HG03064 (cell line): ENCODE results near the gene SLC1A2.

Experiments
- ATAC-seq: cut with Tn5 transposase; IDR thresholded peaks from one replicate; pipeline ENCODE4 v1.9.1; 2021; ENCODE audit warnings: low read depth; ENCODE audit not compliant: unreplicated experiment

Gene SLC1A2

GRCh38 chr11:35419184-35419829, at the start of gene SLC1A2:
Gene SLC1A2 (minus strand): TSS chr11:35419558. CDS start chr11:35418966, 592 bp downstream.
- no peak for ATAC-seq

- ATAC-seq = no peak
Measured at GRCh38 chr11:35466058-35466457, 46.7 kb upstream of the SLC1A2 start.

GRCh38 chr11:35464308-35464707, 45.0 kb upstream of the SLC1A2 start:
- no peak for ATAC-seq

GRCh38 chr11:35463331-35463751, 44.0 kb upstream of the SLC1A2 start:
- ATAC-seq = no peak

GRCh38 chr11:35461917-35462538, 42.7 kb upstream of the SLC1A2 start:
- ATAC-seq = no peak

GRCh38 chr11:35459489-35459888, 40.1 kb upstream of the SLC1A2 start:
- no peak for ATAC-seq

- no peak for ATAC-seq
Measured at GRCh38 chr11:35458846-35459245, 39.5 kb upstream of the SLC1A2 start.

- ATAC-seq = no peak
Measured at GRCh38 chr11:35454362-35454761, 35.0 kb upstream of the SLC1A2 start.

- ATAC-seq = no peak
Measured at GRCh38 chr11:35436581-35437250, 17.4 kb upstream of the SLC1A2 start.

GRCh38 chr11:35433588-35433987, 14.2 kb upstream of the SLC1A2 start:
- no peak for ATAC-seq

- no peak for ATAC-seq
Measured at GRCh38 chr11:35432464-35432863, 13.1 kb upstream of the SLC1A2 start.

- no peak for ATAC-seq
Measured at GRCh38 chr11:35427071-35427470, 7.7 kb upstream of the SLC1A2 start.

- no peak for ATAC-seq
Measured at GRCh38 chr11:35426351-35426750, 7.0 kb upstream of the SLC1A2 start.

- no peak for ATAC-seq
Measured at GRCh38 chr11:35425603-35426212, 6.3 kb upstream of the SLC1A2 start.

- ATAC-seq = no peak
Measured at GRCh38 chr11:35424157-35424940, 5.0 kb upstream of the SLC1A2 start.

GRCh38 chr11:35420371-35420770, 1.0 kb upstream of the SLC1A2 start:
- ATAC-seq = no peak

GRCh38 chr11:35419830-35420333, 524 bp upstream of the SLC1A2 start:
- no peak for ATAC-seq

GRCh38 chr11:35418282-35419183, 825 bp downstream of the SLC1A2 start:
- no peak for ATAC-seq

GRCh38 chr11:35415487-35415886, 3.9 kb downstream of the SLC1A2 start:
- no peak for ATAC-seq
